HG03354 (cell line): ENCODE results near the gene ZNF451.

Source experiments
- ATAC-seq: cut with Tn5 transposase; IDR thresholded peaks from one replicate; pipeline ENCODE4 v1.9.1; 2021; ENCODE audit warnings: mild to moderate bottlenecking; ENCODE audit not compliant: unreplicated experiment, poor library complexity, severe bottlenecking

Gene ZNF451

GRCh38 chr6:57142178-57142525 is 52.2 kb downstream of the ZNF451 start:
- ATAC-seq = no peak

GRCh38 chr6:57143690-57144089 is 53.7 kb downstream of the ZNF451 start:
- ATAC-seq = no peak

- ATAC-seq = no peak
Measured at GRCh38 chr6:57147401-57147800, 57.4 kb downstream of the ZNF451 start.

GRCh38 chr6:57147955-57148858 is 58.2 kb downstream of the ZNF451 start:
- ATAC-seq = no peak

- ATAC-seq = no peak
Measured at GRCh38 chr6:57158658-57159057, 68.7 kb downstream of the ZNF451 start.

- ATAC-seq = no peak
Measured at GRCh38 chr6:57159127-57159526, 69.1 kb downstream of the ZNF451 start.

- ATAC-seq = no peak
Measured at GRCh38 chr6:57162028-57162427, 72.0 kb downstream of the ZNF451 start.

GRCh38 chr6:57162516-57162915 is 72.5 kb downstream of the ZNF451 start:
- ATAC-seq = no peak

- ATAC-seq = no peak
Measured at GRCh38 chr6:57163956-57164355, 74.0 kb downstream of the ZNF451 start.

GRCh38 chr6:57165080-57165479 is 75.1 kb downstream of the ZNF451 start:
- no peak for ATAC-seq

- ATAC-seq = peak; percentile 88
Measured at GRCh38 chr6:57172136-57173055, 82.4 kb downstream of the ZNF451 start, which contains the start of gene BAG2. Gene BAG2, plus strand, starts transcription at chr6:57172326. Its CDS starts 372 bp downstream, at chr6:57172698.

- no peak for ATAC-seq
Measured at GRCh38 chr6:57173056-57173885, 83.3 kb downstream of the ZNF451 start.

- no peak for ATAC-seq
Measured at GRCh38 chr6:57173886-57174510, 84.0 kb downstream of the ZNF451 start.

- ATAC-seq = no peak
Measured at GRCh38 chr6:57174511-57174907, 84.5 kb downstream of the ZNF451 start.

GRCh38 chr6:57177545-57178265 is 87.7 kb downstream of the ZNF451 start:
- ATAC-seq = no peak

GRCh38 chr6:57180596-57180995 is 90.6 kb downstream of the ZNF451 start:
- no peak for ATAC-seq

- no peak for ATAC-seq
Measured at GRCh38 chr6:57182017-57182432, 92.0 kb downstream of the ZNF451 start.

- no peak for ATAC-seq
Measured at GRCh38 chr6:57183336-57183735, 93.3 kb downstream of the ZNF451 start.

- no peak for ATAC-seq
Measured at GRCh38 chr6:57190140-57190539, 100.2 kb downstream of the ZNF451 start.
